WTC11 (cell line): ENCODE measurements around the gene EEF1AKMT1. TPM values are rescaled to one million over a fixed set of nuclear protein-coding genes. Genes with fewer than 3 reads are reported as not detected.

ENCODE experiments used
- ATAC-seq: fragments of 200-7000 bp; cut with Tn5 transposase; 2 replicates; pipeline ENCODE4 v1.10.0; 2021; ENCODE audit warnings: mild to moderate bottlenecking, moderate library complexity
- Bru-seq: library from RNA; stranded (reverse); fragments of 400-500 nt; gene quantifications from one replicate; lab custom pipeline; 2021; lab: Mats Ljungman, UMichigan
- CTCF ChIA-PET: fragments of 300-600 bp; sonication (Branson Sonifier 250); formaldehyde crosslinking; loops from one replicate; lab custom pipeline; 2021; ENCODE audit warnings: antibody characterized with exemption; lab: Charles Lee
- POLR2A ChIA-PET: fragments of 350-600 bp; sonication (Branson Sonifier 250); formaldehyde crosslinking; loops from one replicate; lab custom pipeline; 2021; ENCODE audit warnings: antibody characterized with exemption; lab: Charles Lee
- DNase-seq: peaks from one replicate; pipeline ENCODE4 v3.0.0; 2021; ENCODE audit warnings: low spot score
- H3K27ac Mint-ChIP-seq: 2 replicates; pipeline ENCODE4 v1.8.0; 2021; ENCODE audit warnings: mixed read lengths
- H3K27me3 Mint-ChIP-seq: 2 replicates; pipeline ENCODE4 v1.8.0; 2021; ENCODE audit warnings: low read depth, mild to moderate bottlenecking, moderate library complexity, mixed read lengths
- H3K36me3 Mint-ChIP-seq: 2 replicates; pipeline ENCODE4 v1.8.0; 2021; ENCODE audit warnings: mixed read lengths
- H3K4me1 Mint-ChIP-seq: 2 replicates; pipeline ENCODE4 v1.8.0; 2022; ENCODE audit warnings: mixed read lengths
- H3K4me3 Mint-ChIP-seq: 2 replicates; pipeline ENCODE4 v1.8.0; 2021; ENCODE audit warnings: mild to moderate bottlenecking, moderate library complexity, mixed read lengths
- H3K9me3 Mint-ChIP-seq: 2 replicates; pipeline ENCODE4 v1.8.0; 2021; ENCODE audit warnings: mixed read lengths
- CREM ChIP-seq: sonication (generic); formaldehyde crosslinking; IDR thresholded peaks from 2 replicates; pipeline ENCODE4 v1.8.1; 2022; ENCODE audit warnings: mild to moderate bottlenecking, missing genetic modification reagents, moderate library complexity
- ETV6 ChIP-seq: sonication (generic); formaldehyde crosslinking; IDR thresholded peaks from 2 replicates; pipeline ENCODE4 v1.8.1; 2022; ENCODE audit warnings: mild to moderate bottlenecking, missing genetic modification reagents
- FOXK1 ChIP-seq: sonication (generic); formaldehyde crosslinking; IDR thresholded peaks from 2 replicates; pipeline ENCODE4 v1.8.0; 2022; ENCODE audit warnings: mild to moderate bottlenecking, moderate library complexity, missing genetic modification reagents
- FOXP1 ChIP-seq: sonication (generic); formaldehyde crosslinking; IDR thresholded peaks from 2 replicates; pipeline ENCODE4 v1.8.0; 2022; ENCODE audit warnings: missing genetic modification reagents, mild to moderate bottlenecking, moderate library complexity, borderline replicate concordance
- KAT7 ChIP-seq: sonication (generic); formaldehyde crosslinking; IDR thresholded peaks from 2 replicates; pipeline ENCODE4 v1.8.1; 2023; ENCODE audit warnings: missing genetic modification reagents, mild to moderate bottlenecking, borderline replicate concordance
- NFE2L1 ChIP-seq: sonication (generic); formaldehyde crosslinking; IDR thresholded peaks from 2 replicates; pipeline ENCODE4 v1.8.1; 2023; ENCODE audit warnings: missing genetic modification reagents
- NR1H2 ChIP-seq: sonication (generic); formaldehyde crosslinking; IDR thresholded peaks from 2 replicates; pipeline ENCODE4 v1.9.0; 2021; ENCODE audit warnings: mild to moderate bottlenecking, moderate library complexity, missing genetic modification reagents
- SOX15 ChIP-seq: fragments of 250-450 bp; sonication (Bioruptor Pico); IDR thresholded peaks from 2 replicates; pipeline ENCODE4 v1.9.0; 2021; ENCODE audit warnings: mild to moderate bottlenecking
- TCF7 ChIP-seq: sonication (generic); formaldehyde crosslinking; IDR thresholded peaks from 2 replicates; pipeline ENCODE4 v1.8.0; 2022; ENCODE audit warnings: mild to moderate bottlenecking, low read depth, missing genetic modification reagents, moderate library complexity
- TP53 ChIP-seq: sonication (generic); formaldehyde crosslinking; IDR thresholded peaks from 2 replicates; pipeline ENCODE4 v1.8.1; 2023; ENCODE audit warnings: mild to moderate bottlenecking, missing genetic modification reagents
- ZBTB21 ChIP-seq: sonication (generic); formaldehyde crosslinking; IDR thresholded peaks from 2 replicates; pipeline ENCODE4 v1.8.1; 2023; ENCODE audit warnings: mild to moderate bottlenecking, missing genetic modification reagents, borderline replicate concordance
- ZNF416 ChIP-seq: fragments of 250-450 bp; sonication (Bioruptor Pico); IDR thresholded peaks from 2 replicates; pipeline ENCODE4 v1.9.0; 2021; ENCODE audit warnings: mild to moderate bottlenecking, inconsistent platforms
- long read RNA-seq, 3 experiments: library from RNA in 1 of 3; library from capped mRNA in 1 of 3; library from polyadenylated mRNA in 1 of 3; unstranded in 2 of 3; stranded (forward) in 1 of 3; transcript quantifications; one replicate each; pipeline ENCODE4 v2.0.0, GENCODE V29; 2021
- total RNA-seq: library from RNA; stranded (reverse); gene quantifications from 3 replicates; pipeline ENCODE4 v1.2.3, GENCODE V29; 2021
- TF ChIP-seq, protein P1 (sequence below): sonication (generic); formaldehyde crosslinking; IDR thresholded peaks from 2 replicates; pipeline ENCODE4 v1.8.0; 2022; ENCODE audit warnings: mild to moderate bottlenecking, missing genetic modification reagents
- TF ChIP-seq, protein P2 (sequence below): sonication (generic); formaldehyde crosslinking; IDR thresholded peaks from 2 replicates; pipeline ENCODE4 v1.8.1; 2023; ENCODE audit warnings: mild to moderate bottlenecking, moderate library complexity, missing genetic modification reagents
- TF ChIP-seq, protein P3 (sequence below): sonication (generic); formaldehyde crosslinking; IDR thresholded peaks from 2 replicates; pipeline ENCODE4 v1.8.0; 2023; ENCODE audit warnings: missing genetic modification reagents
- TF ChIP-seq, protein P4 (sequence below): sonication (generic); formaldehyde crosslinking; IDR thresholded peaks from 2 replicates; pipeline ENCODE4 v1.8.0; 2023; ENCODE audit warnings: missing genetic modification reagents, mild to moderate bottlenecking, borderline replicate concordance
- TF ChIP-seq, protein P5 (sequence below): fragments of 250-450 bp; sonication (Bioruptor Pico); IDR thresholded peaks from 2 replicates; pipeline ENCODE4 v1.9.0; 2021; ENCODE audit warnings: mild to moderate bottlenecking
- TF ChIP-seq, protein P6 (sequence below): sonication (generic); formaldehyde crosslinking; IDR thresholded peaks from 2 replicates; pipeline ENCODE4 v1.8.0; 2022; ENCODE audit warnings: mild to moderate bottlenecking, missing genetic modification reagents
- TF ChIP-seq, protein P7 (sequence below): sonication (generic); formaldehyde crosslinking; IDR thresholded peaks from 2 replicates; pipeline ENCODE4 v1.8.0; 2022; ENCODE audit warnings: missing genetic modification reagents

The EEF1AKMT1 gene, protein sequence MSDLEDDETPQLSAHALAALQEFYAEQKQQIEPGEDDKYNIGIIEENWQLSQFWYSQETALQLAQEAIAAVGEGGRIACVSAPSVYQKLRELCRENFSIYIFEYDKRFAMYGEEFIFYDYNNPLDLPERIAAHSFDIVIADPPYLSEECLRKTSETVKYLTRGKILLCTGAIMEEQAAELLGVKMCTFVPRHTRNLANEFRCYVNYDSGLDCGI
- total RNA-seq (2.6 to 4.6 TPM (median 2.9 TPM) in 3 replicates), Bru-seq, nascent RNA (percentile 58 among the genes with signal in this experiment)
- long read RNA-seq, experiment 1, transcript EEF1AKMT1-202 (5 exons, 1,042 nt), result major isoform, 8 of 15 reads
- long read RNA-seq, experiment 1, partial matches to known transcripts, result 1 of 15 reads
- long read RNA-seq, experiment 1, other reads (novel, unspliced or antisense), result 6 of 15 reads
- long read RNA-seq, experiment 2, partial matches to known transcripts, result 0 of 1 reads
- long read RNA-seq, experiment 2, other reads (novel, unspliced or antisense), result 1 of 1 reads
- long read RNA-seq, experiment 3, transcript EEF1AKMT1-202 (5 exons, 1,042 nt), result major isoform, 6 of 7 reads
- long read RNA-seq, experiment 3, partial matches to known transcripts, result 1 of 7 reads
- long read RNA-seq, experiment 3, other reads (novel, unspliced or antisense), result 0 of 7 reads

DNA sequence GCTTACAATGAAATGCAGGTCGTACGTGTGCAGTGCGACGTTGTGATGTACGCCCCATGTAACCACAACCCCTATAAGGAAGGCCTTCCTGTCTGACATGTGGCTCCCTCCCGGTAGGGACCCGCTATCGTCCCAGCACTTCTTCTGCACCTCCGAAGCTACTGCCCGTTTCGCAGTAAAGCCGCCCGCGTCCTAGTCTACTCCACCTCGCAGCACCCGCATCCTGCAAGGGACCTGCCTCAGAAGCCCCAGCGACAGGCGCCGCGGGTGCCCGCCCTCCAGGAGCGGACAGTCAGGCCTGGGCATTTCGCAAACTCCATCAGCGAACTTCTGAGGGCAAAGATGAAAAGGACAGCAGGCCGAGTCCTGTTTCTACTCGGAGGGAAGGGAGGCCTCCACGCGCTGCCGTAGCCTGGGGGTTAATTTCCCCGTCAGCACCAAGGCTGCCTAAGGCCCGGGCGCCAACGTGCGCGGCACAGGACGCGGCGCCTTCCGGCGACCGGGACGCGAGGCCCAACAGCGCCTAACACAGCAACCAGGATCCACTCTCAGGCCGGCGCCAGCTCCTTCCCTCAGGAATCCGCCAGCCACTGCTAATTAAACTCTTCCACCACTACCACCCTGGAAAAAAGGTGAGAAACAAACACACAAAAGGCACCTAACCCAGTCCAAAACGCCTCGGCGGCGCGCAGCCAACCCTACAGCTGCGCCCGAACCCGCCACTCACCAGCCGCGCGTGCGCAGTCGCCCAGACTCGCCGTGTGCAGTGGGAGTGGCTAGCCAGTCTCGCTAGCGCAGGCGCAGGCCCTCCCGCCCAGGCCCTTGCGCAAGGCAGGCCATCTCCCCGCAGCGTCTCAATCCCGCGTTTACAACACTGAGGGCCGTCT, at the start of gene EEF1AKMT1:
Gene EEF1AKMT1 (minus strand): TSS at position 768 of the 887 bp plus-strand sequence. CDS start 16,363 bp downstream, outside the sequence.
- POLR2A ChIA-PET, result no interaction called here
- H3K9me3 Mint-ChIP-seq, result peaks cover 9% of the 10 kb centered on the region; the same call in 1 of the 2 replicates
- peak; percentile 64; the same call in 1 of the 2 replicates for TF ChIP-seq NFE2L1 (CRISPR knock-in tag)
- TF ChIP-seq, protein P1, sequence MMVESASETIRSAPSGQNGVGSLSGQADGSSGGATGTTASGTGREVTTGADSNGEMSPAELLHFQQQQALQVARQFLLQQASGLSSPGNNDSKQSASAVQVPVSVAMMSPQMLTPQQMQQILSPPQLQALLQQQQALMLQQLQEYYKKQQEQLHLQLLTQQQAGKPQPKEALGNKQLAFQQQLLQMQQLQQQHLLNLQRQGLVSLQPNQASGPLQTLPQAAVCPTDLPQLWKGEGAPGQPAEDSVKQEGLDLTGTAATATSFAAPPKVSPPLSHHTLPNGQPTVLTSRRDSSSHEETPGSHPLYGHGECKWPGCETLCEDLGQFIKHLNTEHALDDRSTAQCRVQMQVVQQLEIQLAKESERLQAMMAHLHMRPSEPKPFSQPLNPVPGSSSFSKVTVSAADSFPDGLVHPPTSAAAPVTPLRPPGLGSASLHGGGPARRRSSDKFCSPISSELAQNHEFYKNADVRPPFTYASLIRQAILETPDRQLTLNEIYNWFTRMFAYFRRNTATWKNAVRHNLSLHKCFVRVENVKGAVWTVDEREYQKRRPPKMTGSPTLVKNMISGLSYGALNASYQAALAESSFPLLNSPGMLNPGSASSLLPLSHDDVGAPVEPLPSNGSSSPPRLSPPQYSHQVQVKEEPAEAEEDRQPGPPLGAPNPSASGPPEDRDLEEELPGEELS (CRISPR knock-in tag), result peak; percentile 82; the same call in 1 of the 2 replicates
- TF ChIP-seq, protein P2, sequence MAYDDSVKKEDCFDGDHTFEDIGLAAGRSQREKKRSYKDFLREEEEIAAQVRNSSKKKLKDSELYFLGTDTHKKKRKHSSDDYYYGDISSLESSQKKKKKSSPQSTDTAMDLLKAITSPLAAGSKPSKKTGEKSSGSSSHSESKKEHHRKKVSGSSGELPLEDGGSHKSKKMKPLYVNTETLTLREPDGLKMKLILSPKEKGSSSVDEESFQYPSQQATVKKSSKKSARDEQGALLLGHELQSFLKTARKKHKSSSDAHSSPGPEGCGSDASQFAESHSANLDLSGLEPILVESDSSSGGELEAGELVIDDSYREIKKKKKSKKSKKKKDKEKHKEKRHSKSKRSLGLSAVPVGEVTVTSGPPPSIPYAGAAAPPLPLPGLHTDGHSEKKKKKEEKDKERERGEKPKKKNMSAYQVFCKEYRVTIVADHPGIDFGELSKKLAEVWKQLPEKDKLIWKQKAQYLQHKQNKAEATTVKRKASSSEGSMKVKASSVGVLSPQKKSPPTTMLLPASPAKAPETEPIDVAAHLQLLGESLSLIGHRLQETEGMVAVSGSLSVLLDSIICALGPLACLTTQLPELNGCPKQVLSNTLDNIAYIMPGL, result peak; percentile 47; the same call in 1 of the 2 replicates
- TF ChIP-seq ZBTB21, result no peak
- no peak for TF ChIP-seq SOX15 (CRISPR knock-in tag)
- no peak for TF ChIP-seq NR1H2
- TF ChIP-seq TP53 (CRISPR knock-in tag), result peak; percentile 31; the same call in 1 of the 2 replicates
- TF ChIP-seq FOXK1 (CRISPR knock-in tag), result peak; percentile 43
- TF ChIP-seq, protein P3, sequence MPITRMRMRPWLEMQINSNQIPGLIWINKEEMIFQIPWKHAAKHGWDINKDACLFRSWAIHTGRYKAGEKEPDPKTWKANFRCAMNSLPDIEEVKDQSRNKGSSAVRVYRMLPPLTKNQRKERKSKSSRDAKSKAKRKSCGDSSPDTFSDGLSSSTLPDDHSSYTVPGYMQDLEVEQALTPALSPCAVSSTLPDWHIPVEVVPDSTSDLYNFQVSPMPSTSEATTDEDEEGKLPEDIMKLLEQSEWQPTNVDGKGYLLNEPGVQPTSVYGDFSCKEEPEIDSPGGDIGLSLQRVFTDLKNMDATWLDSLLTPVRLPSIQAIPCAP (CRISPR knock-in tag), result peak; percentile 34; the same call in 1 of the 2 replicates
- TF ChIP-seq CREM (CRISPR knock-in tag), result peak; percentile 15; the same call in 1 of the 2 replicates
- TF ChIP-seq, protein P4, sequence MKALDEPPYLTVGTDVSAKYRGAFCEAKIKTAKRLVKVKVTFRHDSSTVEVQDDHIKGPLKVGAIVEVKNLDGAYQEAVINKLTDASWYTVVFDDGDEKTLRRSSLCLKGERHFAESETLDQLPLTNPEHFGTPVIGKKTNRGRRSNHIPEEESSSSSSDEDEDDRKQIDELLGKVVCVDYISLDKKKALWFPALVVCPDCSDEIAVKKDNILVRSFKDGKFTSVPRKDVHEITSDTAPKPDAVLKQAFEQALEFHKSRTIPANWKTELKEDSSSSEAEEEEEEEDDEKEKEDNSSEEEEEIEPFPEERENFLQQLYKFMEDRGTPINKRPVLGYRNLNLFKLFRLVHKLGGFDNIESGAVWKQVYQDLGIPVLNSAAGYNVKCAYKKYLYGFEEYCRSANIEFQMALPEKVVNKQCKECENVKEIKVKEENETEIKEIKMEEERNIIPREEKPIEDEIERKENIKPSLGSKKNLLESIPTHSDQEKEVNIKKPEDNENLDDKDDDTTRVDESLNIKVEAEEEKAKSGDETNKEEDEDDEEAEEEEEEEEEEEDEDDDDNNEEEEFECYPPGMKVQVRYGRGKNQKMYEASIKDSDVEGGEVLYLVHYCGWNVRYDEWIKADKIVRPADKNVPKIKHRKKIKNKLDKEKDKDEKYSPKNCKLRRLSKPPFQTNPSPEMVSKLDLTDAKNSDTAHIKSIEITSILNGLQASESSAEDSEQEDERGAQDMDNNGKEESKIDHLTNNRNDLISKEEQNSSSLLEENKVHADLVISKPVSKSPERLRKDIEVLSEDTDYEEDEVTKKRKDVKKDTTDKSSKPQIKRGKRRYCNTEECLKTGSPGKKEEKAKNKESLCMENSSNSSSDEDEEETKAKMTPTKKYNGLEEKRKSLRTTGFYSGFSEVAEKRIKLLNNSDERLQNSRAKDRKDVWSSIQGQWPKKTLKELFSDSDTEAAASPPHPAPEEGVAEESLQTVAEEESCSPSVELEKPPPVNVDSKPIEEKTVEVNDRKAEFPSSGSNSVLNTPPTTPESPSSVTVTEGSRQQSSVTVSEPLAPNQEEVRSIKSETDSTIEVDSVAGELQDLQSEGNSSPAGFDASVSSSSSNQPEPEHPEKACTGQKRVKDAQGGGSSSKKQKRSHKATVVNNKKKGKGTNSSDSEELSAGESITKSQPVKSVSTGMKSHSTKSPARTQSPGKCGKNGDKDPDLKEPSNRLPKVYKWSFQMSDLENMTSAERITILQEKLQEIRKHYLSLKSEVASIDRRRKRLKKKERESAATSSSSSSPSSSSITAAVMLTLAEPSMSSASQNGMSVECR (CRISPR knock-in tag), result peak; percentile 87
- no peak for TF ChIP-seq KAT7 (CRISPR knock-in tag)
- peak; percentile 76 for TF ChIP-seq ETV6 (CRISPR knock-in tag)
- no peak for TF ChIP-seq TCF7
- TF ChIP-seq, protein P5, sequence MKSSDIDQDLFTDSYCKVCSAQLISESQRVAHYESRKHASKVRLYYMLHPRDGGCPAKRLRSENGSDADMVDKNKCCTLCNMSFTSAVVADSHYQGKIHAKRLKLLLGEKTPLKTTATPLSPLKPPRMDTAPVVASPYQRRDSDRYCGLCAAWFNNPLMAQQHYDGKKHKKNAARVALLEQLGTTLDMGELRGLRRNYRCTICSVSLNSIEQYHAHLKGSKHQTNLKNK (CRISPR knock-in tag), result 0 out of 2 replicates have a peak, but pooled peaks have one; percentile 36
- TF ChIP-seq, protein P6, sequence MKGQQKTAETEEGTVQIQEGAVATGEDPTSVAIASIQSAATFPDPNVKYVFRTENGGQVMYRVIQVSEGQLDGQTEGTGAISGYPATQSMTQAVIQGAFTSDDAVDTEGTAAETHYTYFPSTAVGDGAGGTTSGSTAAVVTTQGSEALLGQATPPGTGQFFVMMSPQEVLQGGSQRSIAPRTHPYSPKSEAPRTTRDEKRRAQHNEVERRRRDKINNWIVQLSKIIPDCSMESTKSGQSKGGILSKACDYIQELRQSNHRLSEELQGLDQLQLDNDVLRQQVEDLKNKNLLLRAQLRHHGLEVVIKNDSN (CRISPR knock-in tag), result peak; percentile 73
- TF ChIP-seq ZNF416 (CRISPR knock-in tag), result 0 out of 2 replicates have a peak, but pooled peaks have one; percentile 32
- TF ChIP-seq, protein P7, sequence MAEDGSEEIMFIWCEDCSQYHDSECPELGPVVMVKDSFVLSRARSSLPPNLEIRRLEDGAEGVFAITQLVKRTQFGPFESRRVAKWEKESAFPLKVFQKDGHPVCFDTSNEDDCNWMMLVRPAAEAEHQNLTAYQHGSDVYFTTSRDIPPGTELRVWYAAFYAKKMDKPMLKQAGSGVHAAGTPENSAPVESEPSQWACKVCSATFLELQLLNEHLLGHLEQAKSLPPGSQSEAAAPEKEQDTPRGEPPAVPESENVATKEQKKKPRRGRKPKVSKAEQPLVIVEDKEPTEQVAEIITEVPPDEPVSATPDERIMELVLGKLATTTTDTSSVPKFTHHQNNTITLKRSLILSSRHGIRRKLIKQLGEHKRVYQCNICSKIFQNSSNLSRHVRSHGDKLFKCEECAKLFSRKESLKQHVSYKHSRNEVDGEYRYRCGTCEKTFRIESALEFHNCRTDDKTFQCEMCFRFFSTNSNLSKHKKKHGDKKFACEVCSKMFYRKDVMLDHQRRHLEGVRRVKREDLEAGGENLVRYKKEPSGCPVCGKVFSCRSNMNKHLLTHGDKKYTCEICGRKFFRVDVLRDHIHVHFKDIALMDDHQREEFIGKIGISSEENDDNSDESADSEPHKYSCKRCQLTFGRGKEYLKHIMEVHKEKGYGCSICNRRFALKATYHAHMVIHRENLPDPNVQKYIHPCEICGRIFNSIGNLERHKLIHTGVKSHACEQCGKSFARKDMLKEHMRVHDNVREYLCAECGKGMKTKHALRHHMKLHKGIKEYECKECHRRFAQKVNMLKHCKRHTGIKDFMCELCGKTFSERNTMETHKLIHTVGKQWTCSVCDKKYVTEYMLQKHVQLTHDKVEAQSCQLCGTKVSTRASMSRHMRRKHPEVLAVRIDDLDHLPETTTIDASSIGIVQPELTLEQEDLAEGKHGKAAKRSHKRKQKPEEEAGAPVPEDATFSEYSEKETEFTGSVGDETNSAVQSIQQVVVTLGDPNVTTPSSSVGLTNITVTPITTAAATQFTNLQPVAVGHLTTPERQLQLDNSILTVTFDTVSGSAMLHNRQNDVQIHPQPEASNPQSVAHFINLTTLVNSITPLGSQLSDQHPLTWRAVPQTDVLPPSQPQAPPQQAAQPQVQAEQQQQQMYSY (CRISPR knock-in tag), result peak; percentile 37; the same call in 1 of the 2 replicates
- TF ChIP-seq FOXP1 (CRISPR knock-in tag), result peak; percentile 67; the same call in 1 of the 2 replicates

More for the DNA sequence above, at the start of gene EEF1AKMT1:
- Mint-ChIP-seq H3K36me3 (peaks cover 7% of the 10 kb centered on the region), H3K4me1 (peaks cover 26% of the 10 kb centered on the region), H3K27ac (peak within 1 kb of the TSS; percentile 92), H3K27me3 (no peaks in the 10 kb centered on the region), H3K4me3 (peak within 1 kb of the TSS; percentile 84)
- peak; percentile 95 for DNase-seq
- CTCF ChIA-PET, result interaction anchor here (1.0 to 1.5 kb wide), 3 partner anchors 52 to 252 kb away, joined by 3 to 4 read pairs (median 3); no protein-coding TSS in a partner anchor
- peak; percentile 92 for ATAC-seq
